Measurements from ENCODE around the gene SENP7. TPM values are rescaled to one million over a fixed set of nuclear protein-coding genes. Genes with fewer than 3 reads are reported as not detected.
"Not testable (repeated sequence)": the region's sequence is repeated elsewhere in the genome, so short reads cannot be mapped to it uniquely, and the experiment has no call there.

Gene SENP7, protein sequence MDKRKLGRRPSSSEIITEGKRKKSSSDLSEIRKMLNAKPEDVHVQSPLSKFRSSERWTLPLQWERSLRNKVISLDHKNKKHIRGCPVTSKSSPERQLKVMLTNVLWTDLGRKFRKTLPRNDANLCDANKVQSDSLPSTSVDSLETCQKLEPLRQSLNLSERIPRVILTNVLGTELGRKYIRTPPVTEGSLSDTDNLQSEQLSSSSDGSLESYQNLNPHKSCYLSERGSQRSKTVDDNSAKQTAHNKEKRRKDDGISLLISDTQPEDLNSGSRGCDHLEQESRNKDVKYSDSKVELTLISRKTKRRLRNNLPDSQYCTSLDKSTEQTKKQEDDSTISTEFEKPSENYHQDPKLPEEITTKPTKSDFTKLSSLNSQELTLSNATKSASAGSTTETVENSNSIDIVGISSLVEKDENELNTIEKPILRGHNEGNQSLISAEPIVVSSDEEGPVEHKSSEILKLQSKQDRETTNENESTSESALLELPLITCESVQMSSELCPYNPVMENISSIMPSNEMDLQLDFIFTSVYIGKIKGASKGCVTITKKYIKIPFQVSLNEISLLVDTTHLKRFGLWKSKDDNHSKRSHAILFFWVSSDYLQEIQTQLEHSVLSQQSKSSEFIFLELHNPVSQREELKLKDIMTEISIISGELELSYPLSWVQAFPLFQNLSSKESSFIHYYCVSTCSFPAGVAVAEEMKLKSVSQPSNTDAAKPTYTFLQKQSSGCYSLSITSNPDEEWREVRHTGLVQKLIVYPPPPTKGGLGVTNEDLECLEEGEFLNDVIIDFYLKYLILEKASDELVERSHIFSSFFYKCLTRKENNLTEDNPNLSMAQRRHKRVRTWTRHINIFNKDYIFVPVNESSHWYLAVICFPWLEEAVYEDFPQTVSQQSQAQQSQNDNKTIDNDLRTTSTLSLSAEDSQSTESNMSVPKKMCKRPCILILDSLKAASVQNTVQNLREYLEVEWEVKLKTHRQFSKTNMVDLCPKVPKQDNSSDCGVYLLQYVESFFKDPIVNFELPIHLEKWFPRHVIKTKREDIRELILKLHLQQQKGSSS
- total RNA-seq: 18.2 TPM
- long read RNA-seq, full-length matches to known transcripts: 2 of 4 reads
- long read RNA-seq, partial matches to known transcripts: 0 of 4 reads
- long read RNA-seq, other reads (novel, unspliced or antisense): 2 of 4 reads

GRCh38 chr3:101512646-101513418 lies at the start of gene SENP7:
SENP7 (minus strand) TSS chr3:101513212; CDS start chr3:101513130, 82 bp downstream.
- Histone ChIP-seq H3K27ac (peak within 1 kb of the TSS; percentile 89), H3K36me3 (no peaks in the 10 kb centered on the region), H3K9me3 (no peaks in the 10 kb centered on the region), H3K4me3 (peak within 1 kb of the TSS; percentile 74), H3K4me1 (peaks cover 18% of the 10 kb centered on the region), H3K27me3 (ENCODE audit: low read depth) (no peaks in the 10 kb centered on the region)
- TF ChIP-seq CTCF (IDR thresholded peaks at IDR 0.05): no peak
- DNase-seq (peak; percentile 91), ATAC-seq (peak; percentile 83 to 92)
- intact Hi-C loops (cut with DNase I): no loop called here

DNA sequence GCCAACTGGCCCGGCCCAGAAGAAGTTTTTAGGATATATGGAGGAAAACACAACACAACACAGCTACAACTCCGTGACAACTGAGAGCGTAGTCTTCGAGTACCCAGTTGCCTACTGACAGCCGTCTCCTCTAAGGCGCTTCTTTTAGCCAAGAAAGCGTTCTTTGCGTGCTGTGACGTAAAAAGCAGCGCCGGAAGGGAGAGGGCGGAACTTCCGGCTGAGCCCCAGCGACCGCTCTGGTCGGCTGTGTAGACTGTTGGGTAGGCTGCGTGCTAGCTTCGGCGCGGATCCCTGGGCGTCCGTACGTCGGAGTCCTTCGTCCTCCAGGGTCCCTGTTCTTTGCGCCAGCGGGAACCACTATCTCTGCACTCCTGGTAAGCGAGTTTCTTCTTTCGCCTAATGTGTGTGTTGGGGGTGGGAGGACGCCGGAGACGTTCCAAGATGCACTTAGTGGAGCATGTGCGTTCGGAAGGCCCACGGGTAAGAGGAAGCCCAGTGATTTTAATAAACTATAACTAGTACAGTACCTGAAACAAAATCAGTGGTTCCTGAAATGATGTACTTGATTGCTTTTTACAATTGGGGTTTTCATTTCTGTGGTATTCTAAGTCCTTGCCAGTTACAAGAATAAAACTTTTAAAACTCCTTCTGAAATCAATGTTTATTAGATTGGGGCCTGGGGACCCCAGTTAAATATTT lies 48.8 kb upstream of the SENP7 start, which contains the start of gene TRMT10C:
TSS of gene TRMT10C (plus strand) at position 239 of the 699 bp plus-strand sequence. CDS start 2,914 bp downstream, outside the sequence.
- DNase-seq (peak; percentile 93), ATAC-seq (peak; percentile 99 to 100)
- H3K4me3 ChIP-seq: peak within 1 kb of the TSS; percentile 81
- no peak for TF ChIP-seq CTCF (IDR thresholded peaks at IDR 0.05)
- peak within 1 kb of the TSS; percentile 89 for H3K27ac ChIP-seq
- H3K9me3 ChIP-seq: no peaks in the 10 kb centered on the region
- H3K27me3 ChIP-seq (ENCODE audit: low read depth): peaks cover 6% of the 10 kb centered on the region
- intact Hi-C loops (cut with DNase I): no loop called here
- peaks cover 28% of the 10 kb centered on the region for H3K36me3 ChIP-seq
- peaks cover 15% of the 10 kb centered on the region for H3K4me1 ChIP-seq

- Histone ChIP-seq H3K36me3 (no peaks in the 10 kb centered on the region), H3K27ac (no peak overlapping the region), H3K27me3 (ENCODE audit: low read depth) (peaks cover 15% of the 10 kb centered on the region), H3K4me3 (no peak overlapping the region), H3K9me3 (no peaks in the 10 kb centered on the region), H3K4me1 (no peaks in the 10 kb centered on the region)
- ATAC-seq (no peak), DNase-seq (no peak)
- intact Hi-C loops (cut with DNase I): no loop called here
- no peak for TF ChIP-seq CTCF (IDR thresholded peaks at IDR 0.05)
Measured at GRCh38 chr3:101556064-101556463, 43.1 kb upstream of the SENP7 start.

GRCh38 chr3:101553381-101553780 lies 40.4 kb upstream of the SENP7 start:
- not testable (repeated sequence) for ATAC-seq

GRCh38 chr3:101551359-101552081 lies 38.5 kb upstream of the SENP7 start:
- H3K36me3 ChIP-seq; H3K4me1 ChIP-seq; H3K27me3 ChIP-seq (ENCODE audit: low read depth); H3K4me3 ChIP-seq; ATAC-seq; H3K27ac ChIP-seq; DNase-seq; H3K9me3 ChIP-seq; intact Hi-C loops (cut with DNase I): not testable (repeated sequence)

More at GRCh38 chr3:101553381-101553780, 40.4 kb upstream of the SENP7 start:
- H3K9me3 ChIP-seq; H3K4me3 ChIP-seq; H3K4me1 ChIP-seq; intact Hi-C loops (cut with DNase I); H3K36me3 ChIP-seq; DNase-seq; H3K27ac ChIP-seq; H3K27me3 ChIP-seq (ENCODE audit: low read depth): not testable (repeated sequence)

Measured in lower lobe of right lung (tissue), 2 donors.